ENCODE measurements around the gene CDCP2.

The CDCP2 gene

DNA sequence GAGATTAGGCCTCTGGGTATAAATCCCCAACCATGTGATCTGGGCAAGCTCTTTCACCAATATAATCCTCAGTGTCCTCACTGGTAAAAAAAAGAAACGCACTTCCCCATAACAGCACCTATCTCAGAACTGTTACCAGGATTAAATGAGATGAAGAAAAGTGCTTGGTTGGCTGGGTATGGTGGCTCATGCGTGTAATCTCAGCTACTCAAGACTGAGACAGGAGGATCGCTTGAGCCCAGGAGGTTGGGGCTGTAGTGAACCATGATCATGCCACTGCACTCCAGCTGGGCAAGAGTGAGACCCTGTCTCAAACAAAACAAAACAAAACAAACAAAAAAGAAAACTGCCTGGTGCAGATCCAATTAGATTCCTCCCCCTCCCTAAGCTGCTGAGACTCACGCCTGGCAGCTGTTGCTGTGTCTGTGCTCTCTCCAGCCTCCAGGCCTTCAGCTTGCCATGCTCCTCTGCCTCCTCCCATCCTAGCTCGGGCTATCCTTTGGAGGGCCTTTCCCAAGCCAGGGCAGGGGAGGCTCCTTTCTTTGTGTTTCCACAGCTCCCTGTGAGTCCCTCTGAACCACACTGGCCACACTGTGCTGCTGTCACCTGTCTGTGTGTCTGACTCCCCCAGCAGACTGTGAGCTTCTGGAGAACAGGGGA, 28.0 kb upstream of the CDCP2 start:
- no peaks in the 10 kb centered on the region for H3K9me2 ChIP-seq (replicated peaks; ENCODE audit: control insufficient read depth, low read length)
- no peaks in the 10 kb centered on the region for H3K9me3 ChIP-seq (ENCODE audit: control insufficient read depth, insufficient read depth, low read length)
- peaks cover 5% of the 10 kb centered on the region; the same call in 1 of the 2 replicates for H3K36me3 ChIP-seq (ENCODE audit: control insufficient read depth, low read length)
- no peaks in the 10 kb centered on the region for H3F3A ChIP-seq (ENCODE audit: control insufficient read depth, insufficient read depth)
- no peak overlapping the region for H3K27ac ChIP-seq (ENCODE audit: low read depth, low read length)
- H3K4me2 ChIP-seq (ENCODE audit: low read length): no peak overlapping the region
- no peak for TF ChIP-seq EZH2phosphoT487 (IDR thresholded peaks at IDR 0.05; ENCODE audit: borderline replicate concordance, low read length)
- TF ChIP-seq, protein P1, sequence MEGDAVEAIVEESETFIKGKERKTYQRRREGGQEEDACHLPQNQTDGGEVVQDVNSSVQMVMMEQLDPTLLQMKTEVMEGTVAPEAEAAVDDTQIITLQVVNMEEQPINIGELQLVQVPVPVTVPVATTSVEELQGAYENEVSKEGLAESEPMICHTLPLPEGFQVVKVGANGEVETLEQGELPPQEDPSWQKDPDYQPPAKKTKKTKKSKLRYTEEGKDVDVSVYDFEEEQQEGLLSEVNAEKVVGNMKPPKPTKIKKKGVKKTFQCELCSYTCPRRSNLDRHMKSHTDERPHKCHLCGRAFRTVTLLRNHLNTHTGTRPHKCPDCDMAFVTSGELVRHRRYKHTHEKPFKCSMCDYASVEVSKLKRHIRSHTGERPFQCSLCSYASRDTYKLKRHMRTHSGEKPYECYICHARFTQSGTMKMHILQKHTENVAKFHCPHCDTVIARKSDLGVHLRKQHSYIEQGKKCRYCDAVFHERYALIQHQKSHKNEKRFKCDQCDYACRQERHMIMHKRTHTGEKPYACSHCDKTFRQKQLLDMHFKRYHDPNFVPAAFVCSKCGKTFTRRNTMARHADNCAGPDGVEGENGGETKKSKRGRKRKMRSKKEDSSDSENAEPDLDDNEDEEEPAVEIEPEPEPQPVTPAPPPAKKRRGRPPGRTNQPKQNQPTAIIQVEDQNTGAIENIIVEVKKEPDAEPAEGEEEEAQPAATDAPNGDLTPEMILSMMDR (IDR thresholded peaks at IDR 0.05; ENCODE audit: low read depth, low read length, poor library complexity, severe bottlenecking): no peak
- H3K4me3 ChIP-seq (ENCODE audit: low read length): no peak overlapping the region
- H3K27me3 ChIP-seq (ENCODE audit: control insufficient read depth, low read length): no peaks in the 10 kb centered on the region
- H4K20me1 ChIP-seq (ENCODE audit: control insufficient read depth, insufficient read depth, low read depth, low read length): no peaks in the 10 kb centered on the region
- no peaks in the 10 kb centered on the region for H3K79me2 ChIP-seq (ENCODE audit: control insufficient read depth, low read length)
- no peaks in the 10 kb centered on the region for H3K4me1 ChIP-seq (ENCODE audit: control insufficient read depth, low read length)

DNA sequence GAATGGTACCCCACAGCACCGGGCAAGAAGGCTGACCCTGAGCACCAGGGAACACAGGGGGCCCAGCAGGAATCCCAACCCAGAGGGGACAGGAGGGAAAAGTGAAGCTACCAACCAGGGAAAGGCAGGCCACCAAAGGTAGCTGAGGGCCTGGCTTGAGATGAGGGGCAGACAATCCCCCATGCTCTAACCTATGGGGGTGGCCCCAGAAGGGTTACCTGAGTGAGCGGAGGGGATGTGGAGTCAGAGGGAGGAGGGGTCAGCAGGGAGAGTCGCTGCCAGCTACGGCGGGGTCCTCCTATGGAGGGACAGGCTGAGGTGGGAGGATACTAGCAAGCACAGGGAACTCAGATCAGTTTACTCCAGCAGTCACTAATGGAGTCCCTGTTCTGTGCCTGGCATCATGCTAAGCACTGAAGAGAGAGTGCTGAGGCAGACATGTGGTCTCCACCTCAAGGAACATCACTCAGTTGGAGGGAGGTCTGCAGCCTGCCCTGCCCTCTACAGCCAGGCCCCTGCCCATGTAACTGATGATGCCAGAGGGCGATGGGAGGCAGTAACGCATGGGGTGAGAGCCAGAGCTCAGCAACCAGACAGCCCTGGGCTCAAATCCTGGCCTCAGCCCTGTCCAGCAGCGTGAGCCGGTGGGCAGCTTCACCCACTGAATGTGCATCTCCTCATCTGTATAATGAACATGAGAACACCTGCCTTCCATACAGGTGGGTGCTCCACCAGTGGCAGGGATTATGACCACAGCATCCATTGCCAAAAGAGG, 25.7 kb upstream of the CDCP2 start:
- H3K4me1 ChIP-seq (ENCODE audit: control insufficient read depth, low read length): no peaks in the 10 kb centered on the region
- H3K36me3 ChIP-seq (ENCODE audit: control insufficient read depth, low read length): peaks cover 5% of the 10 kb centered on the region; the same call in 1 of the 2 replicates
- H3K79me2 ChIP-seq (ENCODE audit: control insufficient read depth, low read length): no peaks in the 10 kb centered on the region
- no peaks in the 10 kb centered on the region for H3K9me3 ChIP-seq (ENCODE audit: control insufficient read depth, insufficient read depth, low read length)
- H3F3A ChIP-seq (ENCODE audit: control insufficient read depth, insufficient read depth): no peaks in the 10 kb centered on the region
- no peak overlapping the region for H3K4me2 ChIP-seq (ENCODE audit: low read length)
- no peak overlapping the region for H3K4me3 ChIP-seq (ENCODE audit: low read length)
- no peaks in the 10 kb centered on the region for H3K27me3 ChIP-seq (ENCODE audit: control insufficient read depth, low read length)
- H3K27ac ChIP-seq (ENCODE audit: low read depth, low read length): no peak overlapping the region
- H4K20me1 ChIP-seq (ENCODE audit: control insufficient read depth, insufficient read depth, low read depth, low read length): no peaks in the 10 kb centered on the region
- TF ChIP-seq, protein P1 (IDR thresholded peaks at IDR 0.05; ENCODE audit: low read depth, low read length, poor library complexity, severe bottlenecking): no peak
- no peak for TF ChIP-seq EZH2phosphoT487 (IDR thresholded peaks at IDR 0.05; ENCODE audit: borderline replicate concordance, low read length)
- no peaks in the 10 kb centered on the region for H3K9me2 ChIP-seq (replicated peaks; ENCODE audit: control insufficient read depth, low read length)

DNA sequence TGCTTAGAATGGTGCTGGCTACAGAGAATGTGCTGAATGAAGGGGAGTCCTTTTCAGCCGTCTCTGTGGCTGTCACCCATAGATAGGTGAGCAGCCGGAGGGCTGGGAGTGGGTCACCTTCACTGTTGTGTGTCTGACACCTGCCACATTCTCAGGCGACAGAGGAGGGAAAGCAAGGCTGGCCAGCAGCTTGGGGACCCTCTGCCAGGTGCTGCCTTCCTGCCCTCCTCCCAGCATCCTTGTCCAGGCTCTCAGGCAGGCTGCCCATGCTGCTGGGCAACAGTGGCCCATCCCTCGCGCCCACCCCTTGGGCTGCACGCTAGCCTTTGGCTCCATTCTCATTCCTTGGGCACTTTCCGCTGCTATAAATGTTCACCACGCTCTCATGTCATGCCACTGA, 24.9 kb upstream of the CDCP2 start:
- Histone ChIP-seq H3K79me2 (ENCODE audit: control insufficient read depth, low read length) (no peaks in the 10 kb centered on the region), H3K4me2 (ENCODE audit: low read length) (no peak overlapping the region), H3K4me1 (ENCODE audit: control insufficient read depth, low read length) (no peaks in the 10 kb centered on the region), H3K27ac (ENCODE audit: low read depth, low read length) (no peak overlapping the region), H3K9me3 (ENCODE audit: control insufficient read depth, insufficient read depth, low read length) (no peaks in the 10 kb centered on the region), H3K27me3 (ENCODE audit: control insufficient read depth, low read length) (no peaks in the 10 kb centered on the region), H3K36me3 (ENCODE audit: control insufficient read depth, low read length) (peaks cover 5% of the 10 kb centered on the region; the same call in 1 of the 2 replicates), H3F3A (ENCODE audit: control insufficient read depth, insufficient read depth) (no peaks in the 10 kb centered on the region), H4K20me1 (ENCODE audit: control insufficient read depth, insufficient read depth, low read depth, low read length) (no peaks in the 10 kb centered on the region), H3K9me2 (replicated peaks; ENCODE audit: control insufficient read depth, low read length) (no peaks in the 10 kb centered on the region), H3K4me3 (ENCODE audit: low read length) (no peak overlapping the region)
- TF ChIP-seq, protein P1 (IDR thresholded peaks at IDR 0.05; ENCODE audit: low read depth, low read length, poor library complexity, severe bottlenecking): no peak
- no peak for TF ChIP-seq EZH2phosphoT487 (IDR thresholded peaks at IDR 0.05; ENCODE audit: borderline replicate concordance, low read length)
